HG02798 (cell line): ENCODE measurements around the gene ISOC2.

Source experiments
- ATAC-seq: cut with Tn5 transposase; IDR thresholded peaks from one replicate; pipeline ENCODE4 v1.9.1; 2021; ENCODE audit warnings: mild to moderate bottlenecking; ENCODE audit not compliant: unreplicated experiment, poor library complexity

The ISOC2 gene

GRCh38 chr19:55479451-55480230, 18.2 kb upstream of the ISOC2 start:
- no peak for ATAC-seq

DNA sequence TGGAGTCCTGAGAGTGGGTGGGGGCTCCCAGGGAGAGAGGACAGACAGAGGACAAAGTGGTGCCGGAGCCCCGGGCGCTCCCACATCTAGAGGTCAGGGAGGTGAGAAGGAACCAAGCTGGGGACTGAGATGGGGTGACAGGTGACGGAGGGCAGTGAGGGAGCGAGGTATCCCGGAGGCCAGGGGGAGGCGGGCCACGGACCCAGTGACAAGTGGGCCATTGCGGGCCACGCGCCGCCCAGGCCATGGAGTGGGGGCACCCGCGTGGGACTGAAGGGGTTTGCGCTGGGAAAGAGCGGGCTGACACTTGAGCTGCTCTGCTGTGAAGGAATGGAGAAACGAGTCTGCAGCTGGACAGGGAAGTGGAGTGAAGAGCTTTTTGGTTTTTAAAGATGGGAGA, 17.6 kb upstream of the ISOC2 start:
- ATAC-seq: no peak

DNA sequence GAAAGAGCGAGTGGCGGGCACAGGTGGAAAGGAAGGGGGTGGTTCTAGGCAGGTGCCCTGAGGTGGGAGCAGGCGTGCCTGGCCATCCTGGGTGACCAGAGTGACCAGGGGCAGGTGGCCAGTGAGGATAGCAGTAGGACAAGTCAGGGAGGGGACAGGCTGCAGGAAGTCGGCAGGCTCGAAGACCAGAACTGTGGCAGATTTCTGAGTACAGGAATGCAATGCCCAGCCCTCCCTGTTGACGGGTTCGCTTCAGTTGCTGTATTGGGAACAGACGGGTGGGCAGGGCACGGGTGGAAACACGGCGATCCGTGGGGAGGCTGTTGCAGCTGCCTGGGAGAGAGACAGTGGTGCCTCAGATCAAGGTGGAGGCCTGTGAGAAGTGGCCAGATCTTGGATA, 16.9 kb upstream of the ISOC2 start:
- no peak for ATAC-seq

GRCh38 chr19:55477905-55478304, 16.5 kb upstream of the ISOC2 start:
- ATAC-seq: no peak

GRCh38 chr19:55476100-55476775, 14.8 kb upstream of the ISOC2 start, which contains the start of gene ZNF628:
ZNF628 (plus strand) TSS chr19:55476617; CDS start chr19:55479911, 3,294 bp downstream.
- ATAC-seq: peak; percentile 94

DNA sequence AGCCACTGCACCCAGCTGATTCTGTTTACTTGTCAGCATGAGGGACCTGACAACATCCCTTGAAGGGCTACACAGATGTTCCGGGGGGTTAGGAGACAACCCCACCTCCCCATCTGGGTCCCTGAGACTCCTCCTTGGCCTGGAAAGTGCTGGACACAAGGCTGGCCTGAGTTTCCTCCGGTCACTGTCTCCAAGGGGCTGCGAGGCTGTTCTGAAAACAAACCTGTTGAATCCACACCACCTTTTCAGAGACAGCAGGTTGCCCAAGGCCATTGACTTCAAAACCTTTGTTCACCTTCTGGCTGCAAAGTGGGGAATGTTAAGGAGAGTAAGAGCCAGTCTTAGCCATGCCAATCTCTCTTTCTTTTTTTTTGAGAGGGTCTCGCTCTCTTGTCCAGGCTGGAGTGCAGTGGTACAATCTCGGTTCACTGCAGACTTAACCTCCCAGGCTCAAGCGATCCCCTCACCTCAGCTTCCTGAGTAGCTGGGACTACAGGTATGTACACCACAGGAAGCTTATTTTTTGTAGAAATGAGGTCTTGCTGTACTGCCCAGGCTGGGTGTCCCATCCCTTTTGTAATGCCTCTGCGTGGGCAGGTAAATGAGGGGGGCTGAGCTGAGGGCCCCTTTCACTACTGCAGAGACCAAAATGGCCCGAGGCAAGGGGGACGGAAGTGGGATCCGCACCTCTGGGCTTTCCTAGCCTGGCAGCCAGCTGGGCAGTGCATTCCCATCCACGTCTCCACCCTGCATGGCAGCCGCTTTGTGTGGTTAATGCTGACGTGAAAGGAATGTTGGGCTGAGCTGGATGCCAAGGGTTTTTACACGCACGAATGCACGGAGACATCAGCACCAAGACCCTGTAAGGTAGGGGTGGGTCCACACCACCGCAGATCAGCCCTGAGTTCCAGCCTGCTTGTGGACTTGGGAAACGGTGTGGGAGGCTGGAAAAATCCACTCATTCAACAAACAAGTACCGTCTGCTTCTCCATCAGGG, 13.1 kb upstream of the ISOC2 start:
- no peak for ATAC-seq

GRCh38 chr19:55473225-55474012, 12.0 kb upstream of the ISOC2 start:
- ATAC-seq: no peak

DNA sequence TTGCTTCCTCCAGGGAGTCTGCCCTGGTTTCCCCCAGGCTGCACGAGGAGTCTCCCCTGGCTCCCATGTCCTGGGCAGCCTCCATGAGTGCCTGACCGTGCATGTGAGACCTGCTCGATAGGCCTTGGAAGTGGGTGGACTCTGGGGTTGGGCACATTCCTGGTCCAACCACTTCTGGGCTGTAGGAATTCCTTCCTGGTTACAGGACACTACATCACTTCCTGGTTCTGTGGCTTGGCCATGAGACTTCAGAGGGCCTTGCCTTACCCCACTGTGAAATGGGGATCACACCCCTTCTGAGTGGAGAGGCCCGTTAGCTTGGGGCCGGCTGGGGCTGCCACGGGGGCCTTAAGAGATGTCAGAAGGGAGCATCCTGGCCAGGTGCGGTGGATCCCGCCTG, 11.0 kb upstream of the ISOC2 start:
- ATAC-seq: no peak

- no peak for ATAC-seq
Measured at GRCh38 chr19:55471266-55471665, 9.8 kb upstream of the ISOC2 start.

DNA sequence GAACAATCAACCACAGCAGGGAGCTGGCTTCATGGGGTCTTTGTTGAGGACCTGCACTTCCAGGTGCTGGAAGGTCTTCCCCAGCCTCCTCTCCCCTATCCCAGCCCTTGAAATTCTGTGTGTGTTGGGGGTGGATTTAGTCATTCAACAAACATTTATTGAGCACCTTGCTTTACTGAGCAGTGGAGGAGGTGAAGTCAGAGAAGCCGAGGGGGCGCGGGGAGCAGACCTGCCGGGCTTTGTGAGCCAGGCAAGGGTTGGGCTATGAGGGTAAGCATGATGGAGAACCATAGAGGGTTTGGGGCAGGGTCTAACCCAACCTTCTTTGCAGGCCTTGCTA, 6.6 kb upstream of the ISOC2 start:
- no peak for ATAC-seq

DNA sequence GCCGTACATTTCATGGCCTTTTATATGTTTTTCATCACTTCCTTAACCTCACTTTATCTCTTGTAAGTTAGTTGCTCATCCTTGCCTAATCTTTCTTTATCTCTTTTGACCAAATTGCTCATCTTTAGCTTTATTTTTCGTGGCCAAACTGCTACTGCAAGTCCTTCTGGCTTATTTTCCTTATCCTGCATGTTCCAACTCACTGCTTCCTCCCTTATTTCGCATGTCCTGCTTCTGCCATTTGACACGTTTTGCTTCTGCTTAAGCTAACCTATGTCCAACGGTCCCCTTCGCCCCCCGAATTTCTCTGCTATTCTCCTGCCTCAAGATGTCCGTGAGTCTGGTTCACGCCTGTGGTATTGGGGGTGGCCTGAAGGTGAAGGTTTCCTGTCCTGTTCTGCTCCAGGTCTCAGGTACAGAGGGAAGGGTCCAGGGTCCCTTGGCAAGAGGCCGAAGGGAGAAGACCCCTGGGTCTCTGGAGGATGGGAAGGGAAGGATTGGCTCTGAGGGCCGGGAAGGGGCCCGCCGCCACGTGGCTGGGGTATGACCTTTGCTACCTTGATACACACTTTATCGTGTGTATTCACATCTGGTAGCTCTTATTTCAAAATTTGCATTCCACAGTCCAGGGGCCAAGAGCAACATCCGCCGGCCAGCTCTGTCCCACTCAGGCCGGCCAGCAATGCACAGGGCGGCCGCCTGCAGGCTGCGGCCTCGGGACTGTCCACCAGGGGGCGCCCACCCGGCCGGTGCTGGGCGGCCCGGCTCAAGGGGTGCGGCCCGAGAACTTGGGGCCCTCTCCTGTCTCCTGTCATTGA, 6.0 kb upstream of the ISOC2 start:
- peak; percentile 85 for ATAC-seq

GRCh38 chr19:55466241-55466614, 4.8 kb upstream of the ISOC2 start:
- no peak for ATAC-seq

- no peak for ATAC-seq
Measured at GRCh38 chr19:55465460-55466240, 4.2 kb upstream of the ISOC2 start.

- no peak for ATAC-seq
Measured at GRCh38 chr19:55464662-55465054, 3.2 kb upstream of the ISOC2 start, which contains the start of gene C19orf85. C19orf85 (minus strand) TSS chr19:55464751; CDS start chr19:55464554, 197 bp downstream.

- ATAC-seq: no peak
Measured at GRCh38 chr19:55464039-55464661, 2.7 kb upstream of the ISOC2 start.

DNA sequence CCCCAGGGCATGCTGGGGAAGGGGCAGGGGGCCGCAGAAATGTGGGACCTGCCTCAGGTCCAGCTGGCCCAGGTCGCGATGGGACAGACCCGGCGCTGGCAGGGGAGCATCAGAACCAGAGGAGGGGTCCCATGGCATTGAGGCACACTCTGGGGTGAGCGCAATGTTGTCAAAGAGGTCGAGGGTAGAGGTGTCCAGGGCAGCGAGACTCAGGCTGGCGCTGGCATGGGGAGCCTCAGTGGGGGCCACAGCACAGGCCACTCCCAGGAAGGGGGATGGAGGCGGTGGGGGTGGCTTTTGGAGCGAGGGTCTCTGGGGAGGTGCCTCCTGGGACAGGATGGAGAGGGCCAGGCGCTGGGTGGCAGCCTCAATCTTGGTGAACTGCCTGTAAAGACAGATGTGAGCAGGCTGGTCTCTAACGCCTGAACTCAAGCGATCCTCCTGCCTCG, 2.2 kb upstream of the ISOC2 start:
- no peak for ATAC-seq

GRCh38 chr19:55462722-55463121, 1.3 kb upstream of the ISOC2 start:
- no peak for ATAC-seq
